LNCAP (cell line): ENCODE data around the gene CTSC.

Experiments used
- TF ChIP-seq, protein P1 (sequence below): fragments of 450-650 bp; IDR thresholded peaks from 2 replicates; pipeline ENCODE4 v1.5.1; 2017; ENCODE audit warnings: mild to moderate bottlenecking

The CTSC gene

DNA sequence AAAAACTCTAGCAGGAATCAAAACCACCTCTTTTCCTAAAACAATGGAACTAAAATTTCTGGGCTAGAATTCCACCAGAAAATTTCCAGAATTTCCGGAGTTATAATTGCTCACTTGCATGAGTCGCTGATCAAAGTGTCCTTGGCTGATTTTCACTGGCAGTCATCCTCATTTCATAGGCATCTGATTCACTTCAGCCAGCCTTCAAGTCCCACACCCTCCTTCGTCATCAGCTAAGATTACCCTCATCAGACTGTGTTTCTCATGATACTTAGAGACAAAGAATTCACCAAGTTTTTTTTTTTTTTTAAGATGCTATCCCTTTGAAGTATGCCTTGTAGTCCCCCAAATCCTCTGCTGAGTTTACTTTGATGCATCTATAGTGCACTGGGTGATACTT lies 90.8 kb downstream of the CTSC start:
- TF ChIP-seq, protein P1, sequence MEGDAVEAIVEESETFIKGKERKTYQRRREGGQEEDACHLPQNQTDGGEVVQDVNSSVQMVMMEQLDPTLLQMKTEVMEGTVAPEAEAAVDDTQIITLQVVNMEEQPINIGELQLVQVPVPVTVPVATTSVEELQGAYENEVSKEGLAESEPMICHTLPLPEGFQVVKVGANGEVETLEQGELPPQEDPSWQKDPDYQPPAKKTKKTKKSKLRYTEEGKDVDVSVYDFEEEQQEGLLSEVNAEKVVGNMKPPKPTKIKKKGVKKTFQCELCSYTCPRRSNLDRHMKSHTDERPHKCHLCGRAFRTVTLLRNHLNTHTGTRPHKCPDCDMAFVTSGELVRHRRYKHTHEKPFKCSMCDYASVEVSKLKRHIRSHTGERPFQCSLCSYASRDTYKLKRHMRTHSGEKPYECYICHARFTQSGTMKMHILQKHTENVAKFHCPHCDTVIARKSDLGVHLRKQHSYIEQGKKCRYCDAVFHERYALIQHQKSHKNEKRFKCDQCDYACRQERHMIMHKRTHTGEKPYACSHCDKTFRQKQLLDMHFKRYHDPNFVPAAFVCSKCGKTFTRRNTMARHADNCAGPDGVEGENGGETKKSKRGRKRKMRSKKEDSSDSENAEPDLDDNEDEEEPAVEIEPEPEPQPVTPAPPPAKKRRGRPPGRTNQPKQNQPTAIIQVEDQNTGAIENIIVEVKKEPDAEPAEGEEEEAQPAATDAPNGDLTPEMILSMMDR = no peak
